GM06990 (cell line): Measurements from ENCODE around the gene SNUPN.
"Not testable (repeated sequence)": the region's sequence is repeated elsewhere in the genome, so short reads cannot be mapped to it uniquely, and the experiment has no call there.

ENCODE experiments used
- DNase-seq: peaks from one replicate; pipeline ENCODE4 v3.0.0-alpha.2; 2011; ENCODE audit not compliant: insufficient read length; ENCODE audit errors: extremely low read depth
- H3K27me3 ChIP-seq: replicated peaks from 2 replicates; pipeline ENCODE4 v1.6.0; 2011; ENCODE audit warnings: low read length; ENCODE audit not compliant: control insufficient read depth, insufficient read depth
- H3K36me3 ChIP-seq: 2 replicates; pipeline ENCODE4 v1.5.1; 2011; ENCODE audit warnings: low read length; ENCODE audit not compliant: control insufficient read depth, insufficient read depth
- H3K4me3 ChIP-seq: replicated peaks from 2 replicates; pipeline ENCODE4 v1.5.1; 2011; ENCODE audit warnings: low read depth, mild to moderate bottlenecking, control low read depth, low read length
- CTCF ChIP-seq: IDR thresholded peaks from 2 replicates; pipeline ENCODE4 v1.5.1; 2011; ENCODE audit warnings: low read length, control low read depth, mild to moderate bottlenecking, inconsistent platforms; ENCODE audit not compliant: insufficient read depth, poor library complexity, severe bottlenecking

Gene SNUPN

GRCh38 chr15:75640483-75641178 is 15.1 kb upstream of the SNUPN start:
- Histone ChIP-seq H3K36me3 (no peaks in the 10 kb centered on the region), H3K27me3 (no peaks in the 10 kb centered on the region), H3K4me3 (peak overlapping the region; percentile 99)
- peak; percentile 55 for TF ChIP-seq CTCF
- DNase-seq: peak; percentile 30

DNA sequence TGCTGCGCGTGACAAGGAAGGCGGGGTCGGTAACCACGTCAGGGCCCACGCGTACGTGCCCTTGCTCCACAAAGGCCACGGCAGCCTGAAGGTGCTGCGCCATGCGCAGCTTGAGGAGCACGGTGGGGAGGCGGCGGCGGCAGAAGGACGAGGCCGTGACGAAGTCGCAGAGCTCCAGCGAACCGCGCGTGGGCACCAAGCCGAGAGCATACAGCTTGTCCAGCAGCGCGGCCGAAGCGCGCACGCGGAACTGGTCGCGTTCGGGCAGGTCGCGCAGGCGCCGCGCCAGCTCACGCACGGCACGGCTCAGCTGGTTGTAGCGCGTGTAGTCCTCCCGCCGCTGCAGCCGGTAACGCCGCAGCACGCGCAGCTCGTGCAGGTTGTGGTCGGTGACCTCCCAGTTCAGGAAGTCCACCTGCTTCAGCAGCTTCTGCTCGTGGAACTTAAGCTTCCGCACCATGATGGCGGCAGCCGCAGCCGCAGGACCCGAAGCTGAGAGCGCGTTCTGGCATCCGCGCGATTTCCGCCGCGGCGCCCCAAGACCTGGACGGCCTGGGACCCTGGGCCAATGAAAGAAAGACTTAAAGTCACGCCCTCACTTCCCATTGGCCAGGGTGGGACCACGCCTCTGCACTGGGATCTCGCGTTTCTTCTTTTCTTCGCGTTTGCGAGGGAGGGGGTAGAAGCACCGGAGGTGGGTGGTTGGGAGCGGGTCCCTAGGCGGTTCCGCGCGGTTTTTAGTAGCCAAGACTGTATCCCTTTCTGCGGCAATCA is 14.4 kb upstream of the SNUPN start, which contains the start of gene IMP3:
IMP3 (minus strand) TSS at position 516 of the 774 bp plus-strand sequence; CDS start at position 460, 56 bp downstream.
- peak; percentile 96 for DNase-seq
- no peak for TF ChIP-seq CTCF
- no peaks in the 10 kb centered on the region for H3K36me3 ChIP-seq
- H3K27me3 ChIP-seq: no peaks in the 10 kb centered on the region
- peak within 1 kb of the TSS; percentile 99 for H3K4me3 ChIP-seq

DNA sequence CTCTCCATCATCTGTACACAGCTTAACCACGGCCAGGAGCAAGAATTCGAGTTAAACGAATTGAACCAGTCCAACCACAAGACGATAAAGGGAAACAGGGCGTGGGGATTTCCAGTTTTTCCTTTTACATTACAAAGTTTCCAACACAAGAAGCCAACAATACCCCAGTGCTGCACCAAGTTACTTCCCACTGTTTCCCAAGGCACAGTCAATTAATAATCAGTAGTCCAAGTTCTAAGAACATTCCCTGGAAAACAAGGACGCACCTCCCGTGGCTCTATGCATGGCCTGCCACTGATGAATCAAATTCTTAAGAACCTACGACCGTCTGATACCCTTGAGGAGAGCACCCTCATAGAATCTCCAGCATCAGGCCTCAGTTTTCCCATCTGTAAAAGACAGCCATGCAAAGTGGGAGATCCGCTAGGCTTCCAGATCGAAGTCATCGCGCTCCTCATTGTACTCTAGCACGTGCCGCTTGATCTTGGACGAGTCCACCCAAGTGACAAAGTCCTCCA is 13.7 kb upstream of the SNUPN start:
- Histone ChIP-seq H3K36me3 (no peaks in the 10 kb centered on the region), H3K27me3 (no peaks in the 10 kb centered on the region), H3K4me3 (peak overlapping the region; percentile 99)
- no peak for TF ChIP-seq CTCF
- no peak for DNase-seq

- no peak for TF ChIP-seq CTCF
- no peak for DNase-seq
- Histone ChIP-seq H3K27me3 (no peaks in the 10 kb centered on the region), H3K4me3 (no peak overlapping the region), H3K36me3 (no peaks in the 10 kb centered on the region)
These were observed 11.9 kb upstream of the SNUPN start for GRCh38 chr15:75637245-75638009.

GRCh38 chr15:75636026-75636425 is 10.5 kb upstream of the SNUPN start:
- DNase-seq: no peak
- H3K36me3 ChIP-seq: no peaks in the 10 kb centered on the region
- no peak for TF ChIP-seq CTCF
- H3K27me3 ChIP-seq: no peaks in the 10 kb centered on the region
- H3K4me3 ChIP-seq: no peak overlapping the region

- H3K36me3 ChIP-seq, H3K4me3 ChIP-seq, DNase-seq, H3K27me3 ChIP-seq: not testable (repeated sequence)
These were observed 8.4 kb upstream of the SNUPN start for GRCh38 chr15:75633922-75634321.
